SK-N-MC (cell line): ENCODE results near the gene SIL1.

Experiments
- EZH2 ChIP-seq: fragments of 200-600 bp; sonication (generic); IDR thresholded peaks from one replicate; pipeline ENCODE4 v1.6.1; 2017; ENCODE audit warnings: antibody characterized with exemption
- POLR2AphosphoS5 ChIP-seq: IDR thresholded peaks from 2 replicates; pipeline ENCODE4 v1.6.1; 2012; ENCODE audit warnings: mild to moderate bottlenecking, low read depth, low read length, borderline replicate concordance

GRCh38 chr5:139068060-139068459, 130.1 kb downstream of the SIL1 start:
- TF ChIP-seq EZH2 (no peak), POLR2AphosphoS5 (no peak)
